Activated CD8-positive, alpha-beta memory T cell treated with anti-CD3 and anti-CD28 coated beads, Interleukin-2, amount 50 U/mL, for 1 hour (primary cell): ENCODE measurements around the gene CFAP58.
A peak's percentile ranks its signal among the peaks of the same experiment; 100 is the strongest.

ENCODE experiments used
- DNase-seq: peaks from one replicate; pipeline ENCODE4 v3.0.0-alpha.2; 2020; ENCODE audit errors: extremely low read depth

Gene CFAP58

DNA sequence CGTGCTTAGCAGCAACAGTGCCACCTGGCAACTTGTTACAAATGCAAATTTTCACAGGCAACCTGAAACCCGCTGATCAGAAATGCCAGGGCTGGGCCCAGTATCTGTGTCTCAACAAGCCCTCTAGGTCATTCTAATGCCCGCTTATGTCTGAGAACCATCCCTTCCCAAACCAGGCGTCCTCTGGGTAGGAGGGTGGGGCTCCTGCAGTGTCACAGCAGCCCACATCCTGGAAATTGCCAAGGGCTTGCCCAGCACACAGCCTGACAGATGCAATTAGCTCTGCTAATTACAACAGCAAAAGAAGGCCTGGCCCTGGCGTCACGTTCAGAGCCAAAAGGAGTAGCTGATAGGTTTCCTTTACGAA lies 31.2 kb upstream of the CFAP58 start:
- DNase-seq: no peak

GRCh38 chr10:104323085-104323484 lies 30.5 kb upstream of the CFAP58 start:
- DNase-seq: no peak

GRCh38 chr10:104323760-104324201 lies 29.9 kb upstream of the CFAP58 start:
- no peak for DNase-seq

- no peak for DNase-seq
Observed at GRCh38 chr10:104324221-104324686, 29.4 kb upstream of the CFAP58 start.

GRCh38 chr10:104324931-104325330 lies 28.7 kb upstream of the CFAP58 start:
- no peak for DNase-seq

GRCh38 chr10:104325436-104326435 lies 27.9 kb upstream of the CFAP58 start:
- DNase-seq: no peak

DNA sequence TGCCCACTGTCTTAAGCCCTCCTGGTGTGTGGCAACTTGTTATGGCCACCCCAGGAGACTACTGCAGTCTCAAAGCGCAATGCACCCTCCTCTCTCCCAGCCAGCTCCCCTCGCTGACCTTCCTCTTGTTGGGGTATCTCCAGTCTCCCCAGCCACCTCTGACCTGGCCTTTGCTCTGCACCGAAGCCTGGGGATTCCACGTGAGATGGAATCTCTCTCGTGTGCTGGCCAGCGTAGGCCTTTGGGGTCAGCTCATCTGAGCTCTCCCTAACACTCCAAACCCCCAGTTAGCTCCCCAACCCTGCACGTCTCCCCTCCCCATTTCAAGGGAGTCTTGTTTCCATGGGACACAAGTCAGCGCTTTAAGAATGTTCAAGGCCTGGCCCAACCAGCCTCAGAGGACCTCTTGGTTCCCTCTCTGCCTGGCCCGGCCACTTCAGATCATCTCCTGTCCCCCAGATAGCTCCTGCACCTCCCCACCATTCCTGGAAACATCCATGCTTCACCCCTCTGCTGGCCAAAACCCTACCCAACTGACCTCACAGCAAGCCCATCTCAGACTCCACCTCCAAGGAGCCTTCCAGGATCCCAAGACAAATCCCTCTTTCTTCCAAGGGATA lies 26.5 kb upstream of the CFAP58 start:
- no peak for DNase-seq

DNA sequence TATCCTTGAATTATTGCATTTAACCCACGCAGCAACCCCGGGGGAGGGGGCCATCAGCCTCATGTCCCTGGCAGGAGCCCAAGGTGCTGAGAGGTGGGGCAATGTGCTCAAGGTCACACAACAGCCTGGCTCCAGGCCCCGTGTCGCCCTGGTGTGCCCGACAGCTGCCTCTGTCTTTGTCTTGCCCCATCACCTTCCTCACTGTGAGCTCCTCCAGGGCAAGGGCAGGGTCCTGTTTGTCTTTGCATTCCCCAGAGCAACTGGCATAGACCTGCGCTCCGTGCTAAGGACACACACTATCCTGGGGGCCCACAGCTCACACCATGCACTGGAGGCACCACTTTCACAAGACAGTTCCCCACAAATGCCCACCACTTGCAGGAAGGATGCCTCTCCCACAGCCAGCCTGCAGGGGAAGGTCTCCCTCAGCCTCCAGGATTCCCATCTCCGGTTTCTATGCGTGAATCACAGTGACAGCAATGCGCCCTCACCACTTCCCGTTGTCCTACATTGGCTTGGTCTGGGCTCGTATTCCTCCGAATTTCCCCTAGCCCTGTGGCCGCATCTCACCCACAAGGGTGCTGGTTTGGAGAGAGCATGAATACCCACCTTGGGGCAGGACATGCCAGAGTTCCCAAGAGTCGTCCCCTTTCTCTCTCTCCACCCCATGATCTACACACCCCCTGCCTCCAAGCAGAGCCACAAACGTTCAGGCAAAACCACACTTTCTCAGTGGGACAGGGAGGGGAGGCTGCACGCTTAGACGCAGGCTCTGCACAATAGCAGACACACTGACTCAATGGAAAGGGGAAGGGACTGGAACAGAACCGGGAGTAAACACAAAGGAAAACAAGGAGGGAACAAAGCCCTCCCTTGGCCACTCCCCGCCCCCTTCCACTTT lies 25.6 kb upstream of the CFAP58 start:
- DNase-seq: no peak

DNA sequence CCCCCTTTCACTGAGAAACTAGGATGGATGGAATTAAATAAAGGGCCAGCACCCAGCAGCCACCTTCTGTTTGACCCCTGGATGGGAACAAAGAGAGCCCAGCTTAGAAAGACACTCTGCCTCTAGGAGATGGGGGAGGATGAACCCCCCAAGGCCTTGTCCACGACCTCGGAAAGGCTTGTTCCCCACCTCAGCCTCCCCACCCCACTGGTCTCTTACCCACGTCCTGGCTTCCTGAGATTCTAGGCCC lies 25.1 kb upstream of the CFAP58 start:
- no peak for DNase-seq

GRCh38 chr10:104328896-104329710 lies 24.5 kb upstream of the CFAP58 start:
- DNase-seq: peak; percentile 79

GRCh38 chr10:104329735-104330134 lies 23.9 kb upstream of the CFAP58 start:
- DNase-seq: no peak

DNA sequence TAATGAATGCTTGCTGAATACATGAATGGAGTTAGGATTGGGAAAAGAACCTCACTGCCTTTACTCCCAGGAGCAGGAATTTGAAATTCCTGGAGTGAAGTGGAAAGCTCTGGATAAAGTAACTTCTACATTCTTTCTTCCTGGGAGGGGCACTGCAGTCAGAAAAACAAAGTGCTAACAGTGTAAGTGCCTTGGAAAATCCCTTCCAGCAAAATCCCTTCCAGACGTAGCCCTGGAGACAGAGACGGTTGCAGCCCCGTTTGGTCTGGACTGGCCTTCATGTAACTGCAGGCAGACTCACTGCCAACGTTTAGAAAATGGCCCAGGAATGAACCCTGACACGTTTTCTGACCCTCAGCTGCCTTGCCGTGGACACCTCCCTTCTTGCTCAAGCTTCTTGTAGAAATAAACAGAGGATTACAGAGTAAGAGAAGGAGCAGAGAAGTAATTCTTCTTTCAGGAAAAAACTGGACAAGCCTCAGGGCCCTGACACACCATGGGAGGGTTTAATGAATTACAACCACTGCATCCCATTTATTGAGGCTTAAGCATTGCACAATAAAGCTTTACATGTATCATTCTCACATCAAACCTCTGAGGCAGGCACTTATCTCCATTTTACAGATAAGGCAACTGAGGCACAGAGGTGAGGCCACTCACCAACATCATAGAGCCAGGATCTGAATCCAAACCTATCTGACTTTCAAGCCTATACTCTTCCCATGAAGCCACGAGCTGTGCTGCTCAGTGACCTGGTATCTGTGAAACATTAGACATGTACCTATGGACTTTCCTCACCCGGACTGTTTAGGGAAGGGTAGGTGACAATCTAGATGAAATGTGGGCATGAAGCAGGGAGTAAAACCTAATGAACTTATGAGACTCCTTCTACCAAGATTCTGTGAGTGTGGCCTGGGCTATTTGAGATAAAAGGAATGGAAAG lies 23.2 kb upstream of the CFAP58 start:
- no peak for DNase-seq

GRCh38 chr10:104331208-104331838 lies 22.3 kb upstream of the CFAP58 start:
- DNase-seq: no peak

DNA sequence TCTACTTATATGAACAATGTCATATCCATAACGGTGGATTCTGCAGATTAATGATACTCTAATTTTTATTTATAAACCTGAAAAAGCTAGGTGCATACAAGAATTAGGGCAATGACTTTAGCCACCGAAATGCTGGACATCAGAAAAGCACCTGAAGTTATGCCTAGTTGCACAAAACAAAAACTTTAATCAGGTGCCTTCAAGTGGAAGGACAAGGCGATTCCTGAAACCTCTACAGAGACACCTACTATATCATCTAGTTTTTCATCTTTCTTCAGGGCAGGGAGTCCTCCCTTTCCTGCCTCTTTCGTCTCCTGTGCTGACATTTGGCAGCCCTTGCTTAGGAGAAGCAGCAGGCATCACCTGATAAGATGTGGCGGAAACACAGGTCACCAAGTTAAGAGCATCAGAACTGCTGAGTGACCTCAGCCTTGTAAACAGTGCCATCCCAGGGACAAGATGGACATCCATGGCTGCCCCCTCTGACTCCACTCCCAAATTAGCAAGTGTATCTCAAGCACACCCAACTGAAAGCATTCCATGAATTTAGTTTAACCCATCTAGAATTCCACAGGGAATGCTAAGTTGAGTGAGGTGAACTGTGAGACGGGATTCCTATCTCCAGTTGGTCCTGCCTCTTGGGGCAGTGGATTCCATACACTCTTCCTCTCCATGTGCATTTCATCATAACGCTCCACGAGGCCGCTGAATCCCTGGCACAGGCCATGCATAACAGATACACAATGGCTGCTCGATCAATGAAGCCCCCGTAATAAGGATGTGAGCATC lies 21.2 kb upstream of the CFAP58 start:
- no peak for DNase-seq

DNA sequence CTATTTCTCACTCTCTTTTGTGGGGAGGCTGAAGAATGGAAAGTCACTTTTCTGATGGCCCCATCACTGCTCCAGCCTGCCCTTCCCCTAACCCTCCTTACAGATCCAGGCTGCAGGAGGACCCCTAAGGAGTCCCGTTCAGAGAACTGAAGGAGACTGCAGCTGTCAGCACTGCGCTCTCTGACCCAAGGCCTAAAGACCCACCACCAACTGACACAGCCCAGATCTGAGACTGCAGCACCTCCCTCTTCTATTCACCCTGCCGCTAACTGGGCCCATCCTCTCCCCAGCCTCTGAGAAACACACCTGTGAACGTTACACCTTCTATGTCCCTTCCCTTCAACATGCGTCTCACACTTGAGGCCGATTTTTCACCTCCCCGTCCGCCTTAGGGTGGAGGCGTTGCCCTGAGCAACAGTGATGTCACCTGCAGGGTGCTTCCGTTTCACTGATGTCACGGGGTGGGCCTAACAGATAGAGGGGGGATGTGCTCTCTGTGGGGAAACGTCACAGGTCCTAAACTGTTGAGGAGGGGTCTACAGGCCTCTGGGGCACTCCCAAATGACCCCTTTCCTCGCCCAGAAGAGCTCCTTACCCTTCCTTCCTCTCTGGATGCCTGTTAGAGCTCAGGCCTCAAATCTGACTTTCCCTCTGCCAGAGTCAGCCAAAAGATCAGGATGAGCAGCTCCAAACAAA lies 20.5 kb upstream of the CFAP58 start:
- peak; percentile 83 for DNase-seq

DNA sequence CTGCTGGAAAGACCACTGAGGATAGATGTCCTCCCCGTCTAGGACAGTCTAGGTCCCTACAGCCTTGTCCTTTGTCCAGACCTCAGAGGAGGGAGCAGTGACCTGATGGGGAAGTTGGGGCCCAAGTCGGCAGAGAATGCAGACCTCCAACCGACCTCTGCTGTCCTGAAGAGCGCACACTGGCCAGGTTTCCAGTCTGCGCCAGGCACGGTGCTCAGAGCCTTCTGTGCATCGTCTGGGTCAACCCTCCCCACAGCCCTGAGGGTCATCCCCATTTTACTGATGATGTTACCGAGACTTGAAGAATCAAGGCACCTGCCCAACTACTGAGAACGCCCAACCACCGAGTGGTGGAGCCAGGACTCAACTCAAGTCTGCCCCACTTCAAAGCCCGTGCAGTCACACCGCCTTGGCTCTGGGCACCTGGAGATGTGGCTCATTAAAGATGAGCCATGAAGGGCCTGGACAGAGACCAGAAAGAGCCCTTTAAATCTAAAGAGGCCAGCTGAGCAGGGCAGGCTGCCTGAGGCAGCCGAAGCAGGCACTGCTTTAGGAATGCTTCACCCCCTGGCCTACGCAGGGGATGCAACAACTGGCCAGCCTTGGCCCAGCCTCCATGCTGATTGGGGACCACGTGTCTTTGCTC lies 19.8 kb upstream of the CFAP58 start:
- no peak for DNase-seq

DNA sequence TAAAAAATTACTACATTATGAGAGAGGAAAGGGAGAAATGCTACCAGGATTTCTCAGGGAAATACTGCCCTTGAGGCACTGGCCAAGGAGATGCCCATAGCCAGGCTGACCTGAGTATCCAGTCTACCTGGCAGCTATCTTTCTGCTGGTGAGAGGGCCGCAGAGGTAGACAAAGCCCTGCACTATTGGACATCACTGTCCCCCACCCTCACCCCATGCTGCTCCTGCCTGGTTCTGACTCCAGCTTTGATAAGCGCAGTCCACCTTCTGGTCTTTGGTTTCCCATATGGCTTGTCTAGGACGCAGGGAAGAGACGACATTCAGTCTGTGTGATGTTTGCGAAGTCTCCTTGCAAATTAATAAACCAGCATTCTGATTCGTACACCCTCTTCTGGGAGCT lies 19.1 kb upstream of the CFAP58 start:
- no peak for DNase-seq
